Bronchial epithelial cell (primary cell): ENCODE data around the gene ETFBKMT. TPM values are rescaled to one million over a fixed set of nuclear protein-coding genes. Genes with fewer than 3 reads are reported as not detected.
"Not testable (repeated sequence)": the region's sequence is repeated elsewhere in the genome, so short reads cannot be mapped to it uniquely, and the experiment has no call there.

Experiments used
- DNase-seq: peaks from one replicate; pipeline ENCODE4 v3.0.0-alpha.2; 2010; ENCODE audit warnings: low read depth
- FAIRE-seq: peaks from 2 replicates; lab custom pipeline; 2011; peaks lifted over from hg19 to GRCh38; lab: Jason Lieb, UNC
- H3K27me3 ChIP-seq: 2 replicates; pipeline ENCODE4 v1.5.1; 2011; ENCODE audit warnings: low read length; ENCODE audit not compliant: control insufficient read depth, insufficient read depth
- H3K36me3 ChIP-seq: 2 replicates; pipeline ENCODE4 v1.5.1; 2011; ENCODE audit warnings: low read length; ENCODE audit not compliant: control insufficient read depth, insufficient read depth
- H3K4me3 ChIP-seq: 2 replicates; pipeline ENCODE4 v1.5.1; 2011; ENCODE audit warnings: mild to moderate bottlenecking, low read depth, low read length, control low read depth
- CTCF ChIP-seq: IDR thresholded peaks from 2 replicates; pipeline ENCODE4 v1.5.1; 2011; ENCODE audit warnings: mild to moderate bottlenecking, moderate library complexity, low read length, control low read depth, inconsistent platforms; ENCODE audit not compliant: insufficient read depth, severe bottlenecking
- total RNA-seq: library from RNA; depleted of rRNA; stranded (reverse); fragments of >200 nt; gene quantifications from 2 replicates; pipeline ENCODE4 v1.2.1, GENCODE V29; 2014

The ETFBKMT gene
- total RNA-seq, 1 donor from 2014 or later, result 0.79 TPM

- no peak for TF ChIP-seq CTCF
- H3K36me3 ChIP-seq, result no peaks in the 10 kb centered on the region
- no peak for FAIRE-seq
Observed at GRCh38 chr12:31710021-31710818, 50.7 kb downstream of the ETFBKMT start.

GRCh38 chr12:31712877-31713276, 53.4 kb downstream of the ETFBKMT start:
- FAIRE-seq, result no peak

More at GRCh38 chr12:31710021-31710818, 50.7 kb downstream of the ETFBKMT start:
- H3K4me3 ChIP-seq, result no peak overlapping the region
- DNase-seq, result no peak
- no peaks in the 10 kb centered on the region for H3K27me3 ChIP-seq

GRCh38 chr12:31714406-31715271, 55.2 kb downstream of the ETFBKMT start:
- no peak for DNase-seq
- TF ChIP-seq CTCF, result no peak
- Histone ChIP-seq H3K36me3 (no peaks in the 10 kb centered on the region), H3K27me3 (no peaks in the 10 kb centered on the region), H3K4me3 (no peak overlapping the region)
- FAIRE-seq, result no peak

More at GRCh38 chr12:31712877-31713276, 53.4 kb downstream of the ETFBKMT start:
- no peak for DNase-seq
- H3K36me3 ChIP-seq, result no peaks in the 10 kb centered on the region
- H3K27me3 ChIP-seq, result no peaks in the 10 kb centered on the region
- no peak overlapping the region for H3K4me3 ChIP-seq
- TF ChIP-seq CTCF, result no peak

- no peak for TF ChIP-seq CTCF
- Histone ChIP-seq H3K27me3 (no peaks in the 10 kb centered on the region), H3K36me3 (no peaks in the 10 kb centered on the region), H3K4me3 (no peak overlapping the region)
- FAIRE-seq (peak; percentile 93), DNase-seq (peak; percentile 88)
Observed at GRCh38 chr12:31715283-31715825, 55.9 kb downstream of the ETFBKMT start.

- H3K36me3 ChIP-seq, DNase-seq, H3K27me3 ChIP-seq, FAIRE-seq, H3K4me3 ChIP-seq: not testable (repeated sequence)
Observed at GRCh38 chr12:31716998-31717397, 57.5 kb downstream of the ETFBKMT start.

- H3K4me3 ChIP-seq, H3K36me3 ChIP-seq, FAIRE-seq, DNase-seq, H3K27me3 ChIP-seq: not testable (repeated sequence)
Observed at GRCh38 chr12:31718542-31719198, 59.2 kb downstream of the ETFBKMT start.
